ENCODE results near the gene IL18RAP.

Gene IL18RAP

DNA sequence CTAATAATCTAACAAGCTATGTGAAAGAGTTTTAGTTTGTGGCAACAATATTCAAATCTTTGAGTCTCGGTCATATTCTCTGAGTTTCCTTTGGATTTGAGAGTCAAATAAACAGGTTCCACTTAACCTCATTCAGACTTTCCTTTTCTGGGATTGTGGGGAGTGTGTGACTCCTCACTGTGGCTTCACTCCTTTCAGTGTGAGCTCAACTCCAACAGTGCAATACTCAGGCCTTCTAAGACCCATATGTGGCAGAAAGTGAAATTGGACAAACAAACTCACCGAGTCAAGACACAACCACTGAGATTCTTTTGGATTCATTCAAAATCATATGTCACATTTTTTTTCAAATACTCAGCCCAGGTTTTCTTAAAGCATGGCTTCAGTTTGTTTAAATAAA lies 75.5 kb downstream of the IL18RAP start:
- H3K79me2 ChIP-seq (ENCODE audit: insufficient read depth, low read depth) = no peaks in the 10 kb centered on the region
- no peaks in the 10 kb centered on the region for H4K20me1 ChIP-seq (ENCODE audit: insufficient read depth)
- no peaks in the 10 kb centered on the region for H3K27me3 ChIP-seq (ENCODE audit: insufficient read depth, low read depth)
- H3K4me2 ChIP-seq = no peak overlapping the region
- no peak overlapping the region for H3K27ac ChIP-seq
- no peak overlapping the region for H2AFZ ChIP-seq (ENCODE audit: low read depth)
- no peaks in the 10 kb centered on the region for H3K4me1 ChIP-seq (ENCODE audit: low read depth, poor library complexity, severe bottlenecking)
- H3K9ac ChIP-seq = no peak overlapping the region
- no peak overlapping the region for H3K4me3 ChIP-seq (IDR thresholded peaks at IDR 0.05; ENCODE audit: insufficient read depth, low read depth, low read length)
- TF ChIP-seq, protein P1, sequence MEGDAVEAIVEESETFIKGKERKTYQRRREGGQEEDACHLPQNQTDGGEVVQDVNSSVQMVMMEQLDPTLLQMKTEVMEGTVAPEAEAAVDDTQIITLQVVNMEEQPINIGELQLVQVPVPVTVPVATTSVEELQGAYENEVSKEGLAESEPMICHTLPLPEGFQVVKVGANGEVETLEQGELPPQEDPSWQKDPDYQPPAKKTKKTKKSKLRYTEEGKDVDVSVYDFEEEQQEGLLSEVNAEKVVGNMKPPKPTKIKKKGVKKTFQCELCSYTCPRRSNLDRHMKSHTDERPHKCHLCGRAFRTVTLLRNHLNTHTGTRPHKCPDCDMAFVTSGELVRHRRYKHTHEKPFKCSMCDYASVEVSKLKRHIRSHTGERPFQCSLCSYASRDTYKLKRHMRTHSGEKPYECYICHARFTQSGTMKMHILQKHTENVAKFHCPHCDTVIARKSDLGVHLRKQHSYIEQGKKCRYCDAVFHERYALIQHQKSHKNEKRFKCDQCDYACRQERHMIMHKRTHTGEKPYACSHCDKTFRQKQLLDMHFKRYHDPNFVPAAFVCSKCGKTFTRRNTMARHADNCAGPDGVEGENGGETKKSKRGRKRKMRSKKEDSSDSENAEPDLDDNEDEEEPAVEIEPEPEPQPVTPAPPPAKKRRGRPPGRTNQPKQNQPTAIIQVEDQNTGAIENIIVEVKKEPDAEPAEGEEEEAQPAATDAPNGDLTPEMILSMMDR (conservative IDR thresholded peaks at IDR 0.05; ENCODE audit: low read depth, low read length) = no peak
- H3K36me3 ChIP-seq (ENCODE audit: insufficient read depth) = no peaks in the 10 kb centered on the region

DNA sequence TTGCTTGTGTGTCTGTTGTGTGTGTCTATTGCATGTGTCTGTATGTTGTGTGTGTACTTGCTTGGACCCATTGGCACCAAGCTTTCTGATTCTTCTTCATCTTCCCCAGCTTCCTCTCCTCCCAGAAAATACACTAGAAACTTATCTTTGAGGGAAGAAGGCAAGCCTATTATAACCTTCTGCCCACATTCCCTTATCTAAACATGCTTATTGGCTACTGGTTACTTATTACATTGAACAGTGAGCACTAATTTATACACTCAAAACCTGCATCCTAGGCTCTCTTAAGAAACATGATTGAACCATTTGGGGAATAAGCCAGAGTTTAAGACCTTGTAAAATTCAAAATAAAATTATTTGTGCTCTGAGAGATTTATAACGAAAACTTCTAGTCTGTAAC lies 76.6 kb downstream of the IL18RAP start:
- Histone ChIP-seq H3K27me3 (ENCODE audit: insufficient read depth, low read depth) (no peaks in the 10 kb centered on the region), H3K4me1 (ENCODE audit: low read depth, poor library complexity, severe bottlenecking) (no peaks in the 10 kb centered on the region), H3K9ac (no peak overlapping the region), H3K4me2 (no peak overlapping the region), H3K79me2 (ENCODE audit: insufficient read depth, low read depth) (no peaks in the 10 kb centered on the region), H4K20me1 (ENCODE audit: insufficient read depth) (no peaks in the 10 kb centered on the region), H3K27ac (no peak overlapping the region), H3K4me3 (IDR thresholded peaks at IDR 0.05; ENCODE audit: insufficient read depth, low read depth, low read length) (no peak overlapping the region), H2AFZ (ENCODE audit: low read depth) (no peak overlapping the region), H3K36me3 (ENCODE audit: insufficient read depth) (no peaks in the 10 kb centered on the region)
- TF ChIP-seq, protein P1 (conservative IDR thresholded peaks at IDR 0.05; ENCODE audit: low read depth, low read length) = no peak

Measured in KMS-11 (cell line).